ENCODE data around the gene SCO2.
A peak's percentile ranks its signal among the peaks of the same experiment; 100 is the strongest.

Gene SCO2, protein sequence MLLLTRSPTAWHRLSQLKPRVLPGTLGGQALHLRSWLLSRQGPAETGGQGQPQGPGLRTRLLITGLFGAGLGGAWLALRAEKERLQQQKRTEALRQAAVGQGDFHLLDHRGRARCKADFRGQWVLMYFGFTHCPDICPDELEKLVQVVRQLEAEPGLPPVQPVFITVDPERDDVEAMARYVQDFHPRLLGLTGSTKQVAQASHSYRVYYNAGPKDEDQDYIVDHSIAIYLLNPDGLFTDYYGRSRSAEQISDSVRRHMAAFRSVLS

DNA sequence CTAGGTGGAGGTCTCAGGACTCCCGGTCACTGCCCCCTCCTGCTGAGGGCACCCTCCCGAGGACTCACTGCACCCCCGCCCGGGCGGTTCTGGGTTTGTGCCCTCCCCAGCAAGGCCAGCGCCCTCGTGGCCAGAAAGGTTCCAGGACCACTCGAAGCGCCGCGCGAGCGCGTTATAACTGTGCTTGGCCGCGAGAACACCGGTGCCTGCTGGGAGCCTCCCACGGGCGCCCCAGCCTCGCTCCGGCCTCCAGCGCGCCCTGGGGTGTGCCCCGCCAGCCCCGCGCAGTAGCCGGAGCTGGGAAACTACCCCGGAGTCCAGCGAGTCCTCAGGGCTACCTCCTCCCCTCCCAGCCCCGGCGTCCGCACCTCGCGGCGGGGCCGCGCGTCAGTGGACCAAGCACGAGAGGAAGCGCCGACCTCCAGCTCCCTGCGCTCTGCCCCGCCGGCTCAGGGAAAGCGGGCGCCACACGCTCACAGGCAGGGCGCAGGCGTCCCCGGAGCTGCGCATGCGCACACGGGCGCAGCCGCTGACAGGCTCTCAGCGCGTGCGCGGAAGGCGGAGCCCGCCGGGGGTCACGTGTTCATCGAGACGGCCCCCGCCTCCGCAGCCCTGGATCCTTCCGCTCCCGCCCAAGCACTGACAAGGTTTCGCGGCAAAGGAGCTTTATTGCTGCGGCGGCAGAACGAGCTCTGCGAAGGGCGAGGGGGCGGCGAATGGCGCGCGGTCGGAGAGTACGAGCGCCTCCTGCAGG lies at the start of gene SCO2:
SCO2 (minus strand) TSS at position 495 of the 754 bp plus-strand sequence. CDS start 1,187 bp downstream, outside the sequence.
- peak; percentile 99 for DNase-seq

DNA sequence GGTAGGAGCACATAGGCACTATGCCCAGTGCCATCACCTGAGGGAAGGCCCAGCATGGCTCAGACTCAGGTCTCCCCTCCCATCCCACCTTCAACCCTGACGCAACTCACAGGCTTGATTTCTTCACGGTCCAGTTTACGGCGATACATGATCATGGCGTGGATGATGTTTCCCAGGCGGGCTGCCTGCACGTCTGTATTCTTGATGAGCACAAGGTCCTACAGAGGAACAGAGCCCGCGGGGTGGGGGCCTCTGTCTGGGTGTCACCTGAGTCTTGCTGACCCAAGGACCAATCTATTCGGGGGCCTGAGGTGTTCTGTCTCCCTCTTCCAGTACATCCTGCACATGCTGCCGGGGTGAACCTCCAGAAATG lies 49.0 kb upstream of the SCO2 start:
- DNase-seq: no peak

DNA sequence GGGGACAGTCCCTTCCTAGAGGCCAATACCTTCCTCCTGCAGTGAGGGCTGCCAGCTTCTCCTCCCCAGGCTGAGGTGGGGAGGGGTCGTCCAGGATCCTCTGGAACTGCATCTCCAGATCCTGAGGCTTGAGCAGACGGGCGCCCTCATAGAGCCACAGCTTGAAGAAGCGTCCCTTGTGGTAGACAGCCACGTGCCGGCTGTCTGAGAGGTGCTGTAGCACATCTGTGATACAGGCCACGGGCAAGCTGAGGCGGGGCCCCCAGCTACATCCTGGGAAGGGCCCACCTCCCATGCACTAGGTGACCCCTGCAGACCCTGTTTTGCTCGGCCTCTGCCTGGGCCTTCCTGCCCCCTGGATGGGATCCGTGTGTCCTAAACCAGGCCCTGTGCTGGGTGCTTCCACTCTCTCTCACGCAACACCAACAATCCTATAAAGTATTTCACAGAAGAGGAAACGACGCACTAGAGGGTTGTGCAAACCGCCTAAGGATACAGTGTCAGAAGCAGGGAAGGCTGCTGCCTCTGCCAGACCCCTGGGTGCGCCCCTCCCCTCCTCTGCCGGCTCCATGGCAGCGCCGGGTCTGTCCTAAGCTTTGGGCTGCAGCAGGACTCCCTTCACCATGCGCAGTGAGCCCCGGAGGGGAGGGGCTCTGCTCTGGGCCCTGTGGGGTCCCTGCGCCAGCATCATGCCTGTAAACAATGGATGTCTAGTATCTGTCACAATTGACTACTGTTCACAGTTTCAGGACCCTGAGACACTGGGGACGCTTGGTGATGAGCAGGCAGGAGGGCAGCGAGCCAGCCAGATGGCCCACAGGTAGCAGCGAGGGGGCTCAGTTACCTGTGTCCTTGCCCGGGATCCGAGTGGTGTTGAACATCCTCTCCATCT lies 48.3 kb upstream of the SCO2 start:
- no peak for DNase-seq

DNA sequence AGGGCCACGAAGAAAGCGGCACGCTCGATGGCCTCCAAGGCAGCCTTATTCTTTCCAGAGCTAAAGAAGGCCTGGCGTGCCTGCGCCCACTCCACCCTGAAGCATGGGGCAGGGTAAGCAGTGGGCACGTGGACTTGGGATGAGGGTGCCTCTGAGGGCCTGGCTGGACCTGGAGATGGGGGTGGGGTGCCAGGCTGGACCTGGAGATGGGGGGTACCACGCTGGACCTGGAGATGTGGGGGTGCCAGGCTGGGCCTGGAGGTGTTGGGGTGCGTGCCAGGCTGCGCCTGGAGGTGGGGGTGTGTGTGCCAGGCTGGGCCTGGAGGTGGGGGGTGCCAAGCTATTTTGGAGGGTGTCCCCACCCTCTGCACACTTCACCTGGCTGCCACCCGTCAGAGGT lies 47.6 kb upstream of the SCO2 start:
- DNase-seq: no peak

DNA sequence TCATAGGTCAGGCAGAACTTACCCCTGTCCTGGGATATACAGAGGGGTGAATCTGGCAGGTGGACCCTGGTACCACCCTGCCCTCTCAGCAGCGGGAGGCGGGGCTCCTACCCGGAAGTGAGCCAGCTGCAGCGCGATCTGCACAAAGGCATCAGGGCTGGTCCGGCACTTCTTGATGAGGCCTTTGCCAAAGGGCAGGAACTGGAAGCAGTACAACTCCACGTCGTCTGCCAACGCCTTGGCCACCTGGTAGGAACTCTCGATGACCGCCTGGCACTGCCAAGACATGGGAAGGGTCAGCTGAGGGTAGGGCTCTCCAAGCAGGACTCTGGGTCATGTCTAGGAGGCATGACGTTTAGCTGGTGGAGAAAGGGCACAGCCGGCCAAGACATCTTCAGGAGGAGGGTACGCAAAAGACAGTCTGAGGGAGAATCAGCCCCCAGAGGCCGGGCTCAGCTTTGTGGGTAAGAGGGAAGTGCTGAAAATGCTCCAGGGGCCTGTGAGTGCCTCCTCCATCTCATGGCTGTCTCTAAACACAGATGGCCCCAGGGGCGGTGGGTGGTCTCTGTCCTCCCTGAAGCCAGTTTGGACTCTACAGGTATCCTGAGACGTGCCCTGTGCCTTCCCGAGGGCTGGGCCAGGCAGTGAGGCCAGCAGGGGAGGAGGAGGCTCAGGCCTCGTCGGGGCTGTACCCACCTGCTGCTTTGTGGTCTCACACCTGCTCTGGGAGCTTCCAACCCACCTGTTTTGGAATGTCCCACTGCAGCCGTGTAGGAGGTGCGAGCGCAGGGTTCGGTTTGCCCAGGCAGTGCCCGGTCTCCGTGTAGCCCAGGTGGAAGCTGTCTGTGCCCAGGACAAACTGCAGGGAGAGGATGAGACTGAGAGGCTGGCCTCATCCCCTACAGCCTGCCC lies 46.1 kb upstream of the SCO2 start:
- no peak for DNase-seq

DNA sequence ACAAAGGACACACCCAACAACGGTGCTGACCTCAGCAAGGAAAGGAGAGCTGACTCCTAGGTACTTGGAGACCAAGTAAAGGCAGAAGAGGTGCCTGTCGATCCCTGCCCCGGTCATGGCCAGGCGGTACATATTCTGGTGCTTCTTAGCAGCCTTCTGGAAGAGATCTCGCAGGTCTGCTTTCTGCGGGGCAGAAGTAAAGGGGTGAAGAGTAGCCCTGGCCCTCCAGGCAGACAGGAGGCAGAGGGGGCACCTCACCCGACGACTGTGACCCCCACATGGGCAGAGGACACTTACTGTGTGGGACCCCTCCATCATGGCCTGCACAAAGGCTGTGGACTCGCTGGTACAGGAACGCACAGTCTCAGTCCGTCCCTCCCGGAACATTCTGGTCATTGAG lies 45.5 kb upstream of the SCO2 start:
- no peak for DNase-seq

DNA sequence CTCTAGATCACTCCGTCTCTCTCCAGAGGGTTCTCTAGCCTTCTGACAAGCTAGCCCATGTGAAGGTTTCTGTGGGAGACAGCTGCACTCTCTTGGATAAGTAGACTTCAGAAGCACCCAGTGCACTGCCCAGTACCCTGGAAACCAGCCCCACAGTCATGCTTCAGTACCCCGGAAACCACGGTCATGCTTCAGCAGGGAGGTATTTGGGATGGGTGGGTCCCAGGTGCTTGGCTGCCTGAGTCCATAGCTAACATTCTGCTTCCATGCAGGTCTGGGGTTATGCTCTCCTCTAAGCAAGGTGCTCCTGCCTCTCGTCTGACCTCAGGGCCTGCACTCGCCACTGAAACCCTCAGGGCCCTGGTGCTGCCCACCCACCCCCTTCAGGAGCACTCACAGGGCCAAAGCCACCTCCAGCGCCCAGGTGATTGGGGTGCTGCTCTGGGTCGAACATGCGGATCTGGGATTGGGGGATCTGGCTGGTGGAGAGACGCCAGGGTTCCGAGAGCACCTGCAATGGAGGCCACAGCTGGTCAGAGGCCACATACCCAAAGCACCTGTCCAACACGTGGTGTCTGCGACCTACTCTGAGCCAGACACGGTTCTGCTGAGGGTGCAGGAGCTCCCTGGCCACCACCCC lies 44.6 kb upstream of the SCO2 start:
- DNase-seq: no peak

DNA sequence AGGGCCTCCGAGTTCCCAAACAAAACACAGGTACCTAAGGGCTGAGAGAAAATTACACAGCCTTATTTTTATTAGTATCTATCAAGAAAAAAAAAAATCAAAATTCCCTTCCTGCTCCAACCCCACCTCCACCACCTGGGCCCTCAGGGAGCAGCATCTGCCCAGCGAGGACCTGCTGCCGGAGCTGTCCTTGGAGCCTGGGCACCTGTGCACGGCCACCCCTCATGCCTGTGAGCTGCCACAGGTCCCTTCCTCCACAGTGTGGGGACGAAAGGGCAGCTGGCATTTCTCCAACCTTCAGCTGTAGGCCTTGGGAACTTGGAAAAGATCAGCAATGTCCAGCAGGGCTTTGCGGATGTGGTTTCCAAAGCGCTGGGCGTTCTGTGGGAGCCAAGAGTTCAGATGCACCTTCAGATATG lies 43.7 kb upstream of the SCO2 start:
- DNase-seq: no peak

DNA sequence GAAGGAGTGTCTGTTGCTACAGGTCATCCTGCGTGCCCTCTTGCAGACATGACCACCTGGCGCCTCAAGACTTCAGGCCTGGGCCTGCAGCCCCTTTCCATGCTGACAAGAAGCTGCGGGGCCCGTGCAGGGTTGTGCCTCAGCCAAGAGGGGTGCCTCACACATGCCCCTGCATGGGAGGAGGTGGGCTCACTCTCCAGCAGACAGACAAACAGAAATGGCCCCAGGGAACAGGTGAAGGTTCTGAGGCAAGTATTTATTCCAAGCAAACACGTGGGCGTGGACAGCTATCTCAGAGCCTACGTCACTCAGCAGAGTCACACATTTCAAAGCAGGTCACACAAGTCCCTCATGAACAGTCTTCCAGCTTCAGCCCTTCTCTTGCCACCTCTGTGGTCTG lies 43.2 kb upstream of the SCO2 start:
- no peak for DNase-seq

DNA sequence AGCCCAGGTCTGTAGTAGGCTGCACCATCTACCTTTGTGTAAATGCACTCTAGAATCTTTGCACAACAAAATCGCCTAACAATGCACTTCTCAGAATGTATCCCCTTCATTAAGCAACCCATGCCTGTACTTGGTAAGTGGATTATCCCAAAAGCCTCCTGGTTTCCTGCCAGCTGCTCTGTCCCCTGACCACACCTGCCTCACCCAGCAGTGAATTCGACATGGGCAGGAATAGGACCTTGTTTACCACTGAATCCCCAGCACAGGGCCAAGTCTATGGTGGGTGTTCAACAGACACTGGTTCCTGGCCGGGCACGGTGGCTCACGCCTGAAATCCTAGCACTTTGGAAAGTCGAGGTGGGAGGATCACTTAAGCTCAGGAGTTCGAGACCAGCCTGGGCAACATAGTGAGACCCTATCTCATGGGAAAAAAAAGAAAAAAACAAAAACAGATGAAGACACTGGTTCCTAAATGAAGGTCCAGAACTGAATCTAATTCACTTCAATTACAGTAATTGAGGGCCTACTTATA lies 42.4 kb upstream of the SCO2 start:
- DNase-seq: no peak

DNA sequence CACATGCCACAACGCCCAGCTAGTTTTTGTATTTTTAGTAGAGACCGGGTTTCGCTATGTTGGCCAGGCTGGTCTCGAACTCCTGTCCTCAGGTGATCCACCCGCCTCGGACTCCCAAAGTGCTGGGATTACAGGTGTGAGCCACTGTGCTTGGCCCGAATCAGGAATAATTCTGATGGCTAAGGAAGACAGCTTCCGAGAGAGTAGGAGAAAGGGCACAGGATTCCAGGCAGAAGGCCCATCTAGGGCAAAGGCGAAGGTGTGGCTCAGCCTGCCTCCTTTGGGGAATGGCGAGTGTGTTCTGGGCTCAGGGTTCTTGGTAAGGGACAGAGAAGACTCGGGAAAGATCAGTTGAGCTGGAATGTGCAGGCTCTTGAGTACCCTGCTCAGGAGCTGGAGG lies 38.9 kb upstream of the SCO2 start:
- no peak for DNase-seq

DNA sequence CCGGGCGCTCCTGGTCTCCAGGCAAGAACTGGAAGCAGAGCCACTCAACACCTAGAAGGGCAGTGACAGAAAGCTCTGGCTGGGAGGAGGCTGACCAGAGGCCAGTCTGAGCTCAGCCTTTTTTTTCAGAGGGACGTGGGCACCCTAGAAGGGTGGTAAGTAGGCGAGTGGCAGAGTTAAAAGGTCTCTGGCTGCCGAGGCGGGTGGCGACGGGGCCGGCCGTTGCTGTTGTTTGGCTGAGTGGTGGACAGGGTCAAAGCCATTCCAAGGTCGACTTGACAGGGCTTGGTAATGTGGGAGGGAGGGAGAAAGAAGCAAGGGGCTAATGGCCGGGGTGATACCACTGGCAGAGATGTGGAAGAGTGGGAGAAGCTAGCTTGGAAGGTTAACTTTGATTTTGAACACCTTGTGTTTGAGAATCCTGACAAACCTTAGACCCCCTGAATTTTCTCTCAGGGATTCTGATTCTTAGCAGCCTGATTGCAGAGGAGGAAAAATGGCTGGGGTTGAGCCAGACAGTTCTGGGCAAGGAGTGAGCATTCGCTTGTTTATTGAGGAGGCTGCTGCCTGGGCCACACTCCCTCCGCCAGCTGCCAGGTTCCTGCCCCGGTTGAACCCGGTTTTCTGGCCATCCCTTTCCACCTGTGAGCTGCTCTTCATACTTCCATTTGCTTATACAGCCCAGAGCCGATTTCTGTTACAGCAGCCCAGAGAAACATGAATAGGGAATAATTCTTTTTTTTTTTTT lies 38.2 kb upstream of the SCO2 start:
- DNase-seq: no peak

DNA sequence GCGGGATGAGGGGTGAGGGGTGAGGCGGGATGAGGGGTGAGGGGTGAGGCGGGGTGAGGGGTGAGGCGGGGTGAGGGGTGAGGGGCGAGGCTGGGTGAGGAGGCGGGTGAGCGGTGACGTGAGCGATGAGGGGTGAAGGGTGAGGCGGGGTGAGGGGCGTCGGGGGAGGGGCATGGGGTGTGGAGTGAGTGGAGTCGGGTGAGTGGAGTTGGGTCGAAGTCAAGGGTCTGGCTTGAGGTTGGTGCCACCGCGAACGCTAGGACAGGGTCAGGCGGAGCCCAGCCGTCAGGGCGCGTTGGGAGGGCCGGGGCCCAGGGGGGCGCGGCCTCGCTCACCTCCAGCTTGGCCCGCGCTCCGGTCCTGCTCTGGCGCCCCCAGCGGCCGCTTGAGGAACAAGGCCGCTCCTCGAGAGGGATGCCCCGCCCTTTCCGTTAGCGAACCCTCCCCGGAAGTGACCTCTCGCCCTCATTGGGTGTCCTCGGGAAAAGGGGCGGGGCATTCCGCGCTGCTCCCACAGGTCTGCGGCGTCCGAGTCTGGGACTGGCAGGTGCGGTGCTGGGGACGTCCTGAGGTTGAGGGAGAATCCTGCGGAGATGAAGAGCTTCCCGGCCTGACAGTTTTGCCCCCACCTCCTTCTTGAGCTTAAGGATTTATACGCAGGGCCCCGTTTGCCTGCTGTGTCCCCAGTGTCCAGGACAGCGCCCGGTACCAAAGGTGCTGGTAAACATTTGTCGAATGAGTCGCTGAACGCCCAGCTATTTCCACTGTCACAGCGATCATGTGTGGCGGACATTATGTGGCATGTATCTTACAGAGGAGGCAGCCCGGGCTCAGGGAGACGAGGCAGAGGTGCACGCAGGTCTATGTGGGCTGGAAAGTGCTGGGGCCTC lies 37.4 kb upstream of the SCO2 start, which contains the start of gene SYCE3:
SYCE3 (minus strand) TSS at position 397 of the 890 bp plus-strand sequence. CDS start 6,514 bp downstream, outside the sequence.
- DNase-seq: peak; percentile 97

DNA sequence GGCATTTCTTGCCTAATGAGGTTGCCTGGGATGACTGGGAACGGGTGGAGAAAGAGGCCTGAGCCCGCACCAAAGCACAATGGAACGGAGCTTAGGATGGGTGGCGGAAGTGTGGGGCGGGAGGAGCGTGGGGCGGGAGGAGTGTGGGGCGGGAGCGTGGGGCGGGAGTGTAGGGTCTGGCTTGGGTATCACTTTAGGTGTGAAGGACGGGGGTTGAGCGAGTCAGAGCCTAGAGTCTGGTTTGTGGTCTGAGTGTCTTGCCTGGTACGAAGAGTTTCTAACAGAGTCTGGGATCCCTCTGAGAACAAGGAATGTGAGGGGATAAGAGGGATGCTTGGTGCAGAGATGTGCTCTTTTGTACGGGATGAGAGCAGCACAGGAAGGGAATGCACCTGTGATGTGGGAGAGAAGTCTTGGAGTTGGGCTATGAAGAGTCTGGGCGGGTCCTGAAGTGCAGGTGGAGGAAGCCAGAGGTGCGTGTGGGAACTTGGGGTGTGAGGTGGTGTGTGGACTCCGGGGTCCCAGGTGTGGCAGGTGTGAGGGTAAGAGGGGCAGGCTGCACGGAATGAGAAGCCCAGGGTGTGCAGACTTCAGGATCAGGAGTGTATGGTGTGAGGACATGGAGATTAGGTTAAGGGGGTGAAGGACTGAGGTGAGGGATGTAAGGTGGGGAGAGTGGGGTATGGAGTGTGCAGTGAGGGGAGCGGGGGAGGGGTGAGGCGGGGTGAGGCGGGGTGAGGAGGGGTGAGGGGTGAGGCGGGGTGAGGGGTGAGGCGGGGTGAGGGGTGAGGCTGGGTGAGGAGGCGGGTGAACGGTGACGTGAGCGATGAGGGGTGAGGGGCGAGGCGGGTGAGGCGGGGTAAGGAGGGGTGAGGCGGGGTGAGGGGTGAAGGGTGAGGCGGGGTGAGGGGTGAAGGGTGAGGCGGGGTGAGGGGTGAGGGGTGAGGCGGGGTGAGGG lies 36.3 kb upstream of the SCO2 start:
- no peak for DNase-seq

DNA sequence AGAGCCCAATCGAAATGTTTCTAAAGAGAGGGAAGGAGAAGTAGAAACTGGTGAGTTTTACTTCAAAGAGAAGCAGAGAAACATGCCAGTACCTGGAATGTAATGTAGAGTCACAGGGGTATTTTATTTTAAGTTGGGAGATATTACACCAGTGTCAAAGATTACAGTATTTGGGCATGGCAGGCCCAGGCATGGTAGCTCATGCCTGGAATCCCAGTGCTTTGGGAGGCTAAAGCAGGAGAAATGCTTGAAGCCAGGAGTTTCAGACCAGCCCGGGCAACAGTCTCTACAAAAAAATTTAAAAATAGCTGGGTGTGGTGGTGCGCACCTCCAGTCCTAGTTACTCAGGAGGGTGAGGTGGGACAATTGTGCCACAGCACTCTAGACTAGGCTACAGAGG lies 34.6 kb upstream of the SCO2 start:
- no peak for DNase-seq

DNA sequence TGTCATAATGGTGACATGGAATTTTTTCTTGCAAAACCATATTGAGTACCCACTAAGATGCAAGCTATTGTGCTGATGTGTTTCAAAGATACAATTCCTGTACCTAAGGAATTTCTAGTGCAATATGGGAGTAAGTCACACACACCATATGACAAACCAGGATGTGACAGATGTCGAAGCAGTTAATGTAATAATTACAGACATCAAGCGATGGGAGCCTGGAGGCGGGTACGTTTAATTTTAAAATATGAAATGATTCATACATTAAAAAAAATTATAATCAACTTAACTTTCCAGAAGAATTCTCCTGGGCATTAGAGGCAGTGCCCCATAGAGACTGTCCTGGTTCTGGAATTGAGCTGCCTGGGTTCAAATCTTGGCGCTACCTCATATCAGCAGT lies 31.3 kb upstream of the SCO2 start:
- DNase-seq: no peak

DNA sequence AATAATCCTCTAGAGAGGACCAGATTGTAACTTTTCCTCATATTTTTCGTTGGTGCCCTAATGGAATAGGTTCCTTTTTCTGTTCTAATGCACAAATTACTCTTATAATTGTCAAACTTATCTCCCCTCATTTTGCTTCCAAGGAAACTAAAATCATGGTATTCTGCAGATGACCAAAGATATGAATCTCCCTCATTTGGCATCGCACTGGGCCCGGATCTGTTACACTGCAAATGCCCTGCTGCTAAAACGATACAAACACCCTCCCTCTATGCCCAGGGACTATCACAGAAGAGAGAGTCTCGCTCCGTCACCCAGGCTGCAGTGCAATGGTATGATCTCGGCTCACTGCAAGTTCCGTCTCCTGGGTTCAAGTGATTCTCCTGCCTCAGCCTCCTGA lies 27.9 kb upstream of the SCO2 start:
- no peak for DNase-seq

DNA sequence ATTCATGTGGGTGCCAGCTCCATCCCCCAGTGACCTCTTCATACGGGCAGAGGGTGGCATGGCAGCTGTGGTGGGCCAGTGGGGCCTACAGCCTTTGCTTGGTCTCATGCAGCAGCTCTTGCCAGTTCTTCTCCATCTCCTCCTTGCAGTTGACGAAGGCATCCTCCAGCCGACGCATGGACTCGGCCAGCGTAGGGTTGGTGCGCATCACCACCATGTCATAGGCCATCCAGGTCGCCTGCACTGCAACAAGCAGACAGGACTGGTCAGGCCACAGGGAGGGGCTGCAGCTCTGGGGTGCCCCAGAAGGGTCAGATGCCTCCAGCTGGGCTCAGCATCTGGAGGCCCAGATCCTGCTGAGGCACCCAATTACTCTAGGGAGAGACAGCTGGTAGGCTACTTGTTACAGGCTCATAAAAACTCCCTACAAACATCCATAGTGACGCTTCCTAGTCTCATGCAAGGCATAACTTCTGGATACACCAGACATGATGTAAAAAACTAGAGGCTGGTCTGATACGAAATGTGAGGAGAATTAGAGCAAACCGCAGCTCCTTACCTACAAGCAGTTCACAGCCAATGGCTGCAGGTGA lies 25.9 kb upstream of the SCO2 start:
- DNase-seq: no peak

Measured in activated naive CD4-positive, alpha-beta T cell treated with anti-CD3 and anti-CD28 coated beads, Interleukin-2, amount 50 U/mL, for 16 hours (primary cell).